ENCODE data around the gene HORMAD2. TPM values are rescaled to one million over a fixed set of nuclear protein-coding genes. Genes with fewer than 3 reads are reported as not detected.

Gene HORMAD2
- total RNA-seq, 1 donor from 2014 or later: not detected

GRCh38 chr22:30221121-30221992 lies 141.1 kb downstream of the HORMAD2 start:
- no peak for TF ChIP-seq CTCF (IDR thresholded peaks at IDR 0.05; ENCODE audit: borderline replicate concordance)
- no peak overlapping the region for H3K4me3 ChIP-seq
- no peaks in the 10 kb centered on the region for H3K4me1 ChIP-seq
- no peaks in the 10 kb centered on the region for H3K9me3 ChIP-seq (replicated peaks)
- DNase-seq: no peak
- intact Hi-C loops (cut with micrococcal nuclease): no loop called here
- H3K27ac ChIP-seq (replicated peaks): no peak overlapping the region
- H3K27me3 ChIP-seq (ENCODE audit: low read depth): peaks cover 99% of the 10 kb centered on the region
- no peaks in the 10 kb centered on the region for H3K36me3 ChIP-seq

- no peak for DNase-seq
- Histone ChIP-seq H3K9me3 (replicated peaks) (no peaks in the 10 kb centered on the region), H3K4me3 (no peak overlapping the region), H3K27me3 (ENCODE audit: low read depth) (peaks cover 99% of the 10 kb centered on the region), H3K4me1 (no peaks in the 10 kb centered on the region), H3K27ac (replicated peaks) (no peak overlapping the region), H3K36me3 (no peaks in the 10 kb centered on the region)
- intact Hi-C loops (cut with micrococcal nuclease): no loop called here
- no peak for TF ChIP-seq CTCF (IDR thresholded peaks at IDR 0.05; ENCODE audit: borderline replicate concordance)
Observed at GRCh38 chr22:30222321-30222720, 142.1 kb downstream of the HORMAD2 start.

GRCh38 chr22:30223303-30223702 lies 143.0 kb downstream of the HORMAD2 start:
- H3K4me3 ChIP-seq: no peak overlapping the region
- DNase-seq: no peak
- no peak for TF ChIP-seq CTCF (IDR thresholded peaks at IDR 0.05; ENCODE audit: borderline replicate concordance)
- no peaks in the 10 kb centered on the region for H3K36me3 ChIP-seq
- H3K4me1 ChIP-seq: no peaks in the 10 kb centered on the region
- peaks cover 99% of the 10 kb centered on the region for H3K27me3 ChIP-seq (ENCODE audit: low read depth)
- H3K27ac ChIP-seq (replicated peaks): no peak overlapping the region
- intact Hi-C loops (cut with micrococcal nuclease): no loop called here
- H3K9me3 ChIP-seq (replicated peaks): no peaks in the 10 kb centered on the region

- intact Hi-C loops (cut with micrococcal nuclease): no loop called here
- no peak for TF ChIP-seq CTCF (IDR thresholded peaks at IDR 0.05; ENCODE audit: borderline replicate concordance)
- peaks cover 100% of the 10 kb centered on the region for H3K27me3 ChIP-seq (ENCODE audit: low read depth)
- H3K27ac ChIP-seq (replicated peaks): no peak overlapping the region
- no peak overlapping the region for H3K4me3 ChIP-seq
- H3K4me1 ChIP-seq: no peaks in the 10 kb centered on the region
- no peaks in the 10 kb centered on the region for H3K36me3 ChIP-seq
- H3K9me3 ChIP-seq (replicated peaks): no peaks in the 10 kb centered on the region
- no peak for DNase-seq
Observed at GRCh38 chr22:30224161-30224857, 144.0 kb downstream of the HORMAD2 start.

- Histone ChIP-seq H3K36me3 (no peaks in the 10 kb centered on the region), H3K4me3 (no peak overlapping the region), H3K27me3 (ENCODE audit: low read depth) (peaks cover 100% of the 10 kb centered on the region), H3K27ac (replicated peaks) (no peak overlapping the region), H3K9me3 (replicated peaks) (no peaks in the 10 kb centered on the region), H3K4me1 (no peaks in the 10 kb centered on the region)
- DNase-seq: no peak
- TF ChIP-seq CTCF (IDR thresholded peaks at IDR 0.05; ENCODE audit: borderline replicate concordance): no peak
- intact Hi-C loops (cut with micrococcal nuclease): no loop called here
Observed at GRCh38 chr22:30225220-30225927, 145.1 kb downstream of the HORMAD2 start.

All from left ventricle myocardium inferior (tissue), 1 donor.